Measurements from ENCODE around the gene SRSF4. TPM values are rescaled to one million over a fixed set of nuclear protein-coding genes. Genes with fewer than 3 reads are reported as not detected.

Gene SRSF4
- total and polyA plus RNA-seq, 3 experiments from 2014 or later: 112 to 119 (median 115) TPM

DNA sequence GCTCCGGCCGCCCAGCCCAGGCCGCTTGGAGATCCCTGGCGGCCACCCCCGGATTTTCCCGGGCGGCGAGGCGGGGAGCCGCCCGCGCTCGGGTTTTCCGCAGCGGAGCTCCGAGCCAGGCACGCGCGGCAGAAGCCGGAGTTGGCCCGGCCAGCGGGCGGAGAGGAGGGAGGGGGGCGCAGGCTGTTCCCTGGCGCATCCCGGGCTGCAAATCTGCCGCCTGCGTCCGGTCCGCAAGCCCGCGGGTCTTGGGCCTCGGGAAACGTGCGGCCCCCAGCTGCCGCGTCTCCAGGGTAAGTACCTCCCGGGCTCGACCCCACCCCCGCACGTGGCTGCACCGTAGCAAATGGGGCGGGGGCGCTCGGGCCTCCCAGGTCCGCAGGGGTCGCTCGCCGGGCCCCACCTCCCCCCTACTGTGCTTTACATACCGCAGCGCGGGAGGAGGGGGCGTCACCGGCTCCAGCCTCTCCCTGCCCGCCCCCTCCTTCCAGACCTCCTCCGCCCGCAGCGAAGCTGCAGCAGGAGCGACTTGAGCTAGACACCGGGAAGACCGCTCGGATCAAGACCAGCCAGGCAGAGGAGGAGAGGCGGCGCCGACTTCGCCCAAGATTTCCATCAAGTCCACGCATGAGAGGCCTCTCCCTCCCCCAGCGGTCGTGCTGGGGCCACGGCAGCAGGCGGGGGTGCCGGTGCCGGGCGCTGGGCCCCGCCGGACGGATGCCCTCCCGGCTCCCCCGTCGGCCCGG, 59.6 kb downstream of the SRSF4 start:
- peaks cover 15 to 20% of the 10 kb centered on the region in 2 donors for H3K27me3 Mint-ChIP-seq
- Histone ChIP-seq H3K4me3 (ENCODE audit: low read length) (no peak overlapping the region), H3K9me3 (ENCODE audit: low read length) (no peaks in the 10 kb centered on the region), H3K27me3 (ENCODE audit: insufficient read depth, low read length, poor library complexity, severe bottlenecking) (peaks cover 8% of the 10 kb centered on the region), H3K4me1 (ENCODE audit: insufficient read depth, low read length) (peaks cover 20% of the 10 kb centered on the region), H3K27ac (ENCODE audit: low read depth, low read length) (no peak overlapping the region), H3K36me3 (ENCODE audit: insufficient read depth, low read length) (peaks cover 10% of the 10 kb centered on the region)
- H3K27ac Mint-ChIP-seq: no peak overlapping the region
- DNase-seq: peak in 2 of 5 donors; percentile 6 to 13
- peaks cover 6 to 26% (median 14%) of the 10 kb centered on the region in 3 donors for H3K4me1 Mint-ChIP-seq
- POLR2A ChIA-PET: interaction anchor here (0.6 to 5.0 kb wide), 2 partner anchors 59 to 688 kb away, joined by 3 to 15 read pairs; partner anchors contain the start of gene SRSF4
- CTCF ChIA-PET: interaction anchor here (0.8 to 2.8 kb wide), 8 partner anchors 9 to 240 kb away, joined by 3 to 10 read pairs (median 4); partner anchors contain the start of gene SRSF4
- H3K36me3 Mint-ChIP-seq: peaks cover 4 to 27% (median 13%) of the 10 kb centered on the region in 3 donors
- H3K9me3 Mint-ChIP-seq: no peaks in the 10 kb centered on the region
- peak overlapping the region in 6 of 7 donors; percentile 48 to 68 (median 66) for H3K4me3 Mint-ChIP-seq

DNA sequence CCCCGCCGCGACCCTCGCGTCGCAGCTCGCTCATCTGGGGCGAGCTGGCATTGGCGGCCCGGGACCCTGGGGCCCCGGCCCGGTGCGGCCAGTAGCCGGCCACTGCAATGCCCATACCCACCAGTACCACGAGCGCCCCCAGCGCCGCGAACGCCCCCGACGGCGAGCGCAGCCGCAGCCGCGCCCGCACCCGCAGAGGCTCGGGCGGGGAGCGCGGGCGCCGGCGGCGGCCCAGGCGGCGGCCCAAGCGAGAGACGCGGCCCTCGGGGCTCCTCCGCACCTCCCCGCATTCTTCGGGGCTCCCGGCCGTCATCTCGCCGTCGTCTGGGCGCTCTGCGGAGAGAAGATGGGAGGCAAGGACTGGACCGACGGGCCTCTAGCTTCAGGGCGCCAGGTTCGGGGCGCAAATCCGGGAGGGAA, 60.2 kb downstream of the SRSF4 start:
- Mint-ChIP-seq H3K4me3 (peak overlapping the region in 3 of 7 donors; percentile 44 to 61 (median 44)), H3K27ac (no peak overlapping the region), H3K36me3 (peaks cover 7 to 33% (median 15%) of the 10 kb centered on the region in 3 donors), H3K27me3 (peaks cover 15 to 20% of the 10 kb centered on the region in 2 donors), H3K4me1 (peaks cover 6 to 26% (median 14%) of the 10 kb centered on the region in 3 donors), H3K9me3 (no peaks in the 10 kb centered on the region)
- H3K9me3 ChIP-seq (ENCODE audit: low read length): no peaks in the 10 kb centered on the region
- peaks cover 15% of the 10 kb centered on the region for H3K36me3 ChIP-seq (ENCODE audit: insufficient read depth, low read length)
- H3K27ac ChIP-seq (ENCODE audit: low read depth, low read length): no peak overlapping the region
- CTCF ChIA-PET: interaction anchor here (0.8 to 2.8 kb wide), 7 partner anchors 9 to 239 kb away, joined by 3 to 10 read pairs (median 5); partner anchors contain the start of gene SRSF4
- POLR2A ChIA-PET: interaction anchor here (5.0 kb wide), 1 partner anchor 60 kb away, joined by 15 read pairs; the partner anchor contains the start of gene SRSF4
- peaks cover 8% of the 10 kb centered on the region for H3K27me3 ChIP-seq (ENCODE audit: insufficient read depth, low read length, poor library complexity, severe bottlenecking)
- H3K4me3 ChIP-seq (ENCODE audit: low read length): no peak overlapping the region
- H3K4me1 ChIP-seq (ENCODE audit: insufficient read depth, low read length): peaks cover 20% of the 10 kb centered on the region
- DNase-seq: peak in 1 of 5 donors; percentile 11

DNA sequence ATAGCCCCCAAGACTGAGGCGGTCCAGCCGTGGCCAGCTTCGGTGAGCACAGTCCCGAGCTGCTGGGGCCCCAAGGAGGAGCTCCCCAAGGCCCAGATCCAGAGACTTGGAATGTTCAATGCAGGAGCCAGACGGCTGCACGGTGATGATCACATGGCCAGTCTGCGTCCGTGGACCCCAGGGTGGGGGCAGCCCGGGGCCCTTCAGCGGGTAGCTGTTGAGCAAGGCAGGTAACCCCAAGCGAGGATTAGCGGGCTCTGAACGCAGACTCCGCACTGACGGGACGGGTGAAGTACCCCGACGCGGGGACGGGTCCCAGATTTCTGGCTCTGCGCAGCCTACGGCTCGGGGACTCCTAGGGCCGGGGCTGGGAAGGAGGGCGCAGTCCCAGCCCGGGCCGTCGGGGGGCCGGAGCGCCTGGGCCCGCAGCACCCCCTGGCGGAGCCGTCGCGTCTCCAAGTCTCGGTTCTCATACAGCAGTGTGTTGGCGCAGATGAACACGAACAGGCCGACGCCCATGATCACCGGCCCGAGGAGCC, 60.7 kb downstream of the SRSF4 start:
- POLR2A ChIA-PET: interaction anchor here (5.0 kb wide), 1 partner anchor 60 kb away, joined by 15 read pairs; the partner anchor contains the start of gene SRSF4
- Mint-ChIP-seq H3K27ac (no peak overlapping the region), H3K9me3 (no peaks in the 10 kb centered on the region)

DNA sequence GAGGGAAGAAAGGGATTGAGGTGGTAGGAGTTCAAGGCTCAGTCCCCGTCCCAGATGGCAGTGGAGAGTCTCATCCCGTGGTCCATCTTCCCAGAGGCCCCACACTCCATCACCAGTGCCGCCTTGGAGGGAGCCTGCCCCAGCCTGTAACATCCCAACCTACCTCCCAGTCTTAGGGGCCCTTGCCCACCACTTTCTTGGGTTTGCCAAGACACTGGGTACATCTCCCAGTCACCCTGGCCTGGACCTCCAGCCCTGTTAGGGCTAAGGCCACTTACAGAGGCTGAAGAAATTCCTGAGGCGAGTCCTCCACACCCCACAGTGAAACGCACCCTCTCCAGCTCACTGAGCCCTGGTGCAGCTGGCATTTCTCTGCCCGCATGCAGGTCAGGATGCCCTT, 61.3 kb downstream of the SRSF4 start:
- H3K27me3 Mint-ChIP-seq: peaks cover 6 to 14% of the 10 kb centered on the region in 2 donors
- H3K4me1 Mint-ChIP-seq: peaks cover 0 to 19% (median 9%) of the 10 kb centered on the region in 3 donors
- H3K4me3 Mint-ChIP-seq: peak overlapping the region in 6 of 7 donors; percentile 11 to 67 (median 36)
- no peak overlapping the region for H3K4me3 ChIP-seq (ENCODE audit: low read length)
- CTCF ChIA-PET: interaction anchor here (1.1 to 2.8 kb wide), 4 partner anchors 11 to 238 kb away, joined by 3 to 10 read pairs (median 4); partner anchors contain the start of gene SRSF4
- no peaks in the 10 kb centered on the region for H3K9me3 ChIP-seq (ENCODE audit: low read length)
- H3K27ac Mint-ChIP-seq: peak overlapping the region in 1 of 8 donors; percentile 33
- peaks cover 7 to 45% (median 18%) of the 10 kb centered on the region in 3 donors for H3K36me3 Mint-ChIP-seq
- H3K9me3 Mint-ChIP-seq: no peaks in the 10 kb centered on the region
- POLR2A ChIA-PET: interaction anchor here (0.5 to 5.0 kb wide), 2 partner anchors 61 to 420 kb away, joined by 4 to 15 read pairs; partner anchors contain the start of gene SRSF4
- peaks cover 8% of the 10 kb centered on the region for H3K27me3 ChIP-seq (ENCODE audit: insufficient read depth, low read length, poor library complexity, severe bottlenecking)
- peaks cover 21% of the 10 kb centered on the region for H3K36me3 ChIP-seq (ENCODE audit: insufficient read depth, low read length)
- peaks cover 20% of the 10 kb centered on the region for H3K4me1 ChIP-seq (ENCODE audit: insufficient read depth, low read length)
- no peak overlapping the region for H3K27ac ChIP-seq (ENCODE audit: low read depth, low read length)
- no peak for DNase-seq

More for the DNA sequence above, 60.7 kb downstream of the SRSF4 start:
- H3K36me3 Mint-ChIP-seq: peaks cover 7 to 38% (median 18%) of the 10 kb centered on the region in 3 donors
- CTCF ChIA-PET: interaction anchor here (1.1 to 2.8 kb wide), 6 partner anchors 8 to 239 kb away, joined by 3 to 10 read pairs (median 4); partner anchors contain the start of gene SRSF4
- H3K27ac ChIP-seq (ENCODE audit: low read depth, low read length): no peak overlapping the region
- peak overlapping the region in 5 of 7 donors; percentile 11 to 67 (median 31) for H3K4me3 Mint-ChIP-seq
- peaks cover 20% of the 10 kb centered on the region for H3K4me1 ChIP-seq (ENCODE audit: insufficient read depth, low read length)
- peaks cover 12 to 17% of the 10 kb centered on the region in 2 donors for H3K27me3 Mint-ChIP-seq
- H3K4me1 Mint-ChIP-seq: peaks cover 6 to 25% (median 14%) of the 10 kb centered on the region in 3 donors
- no peak overlapping the region for H3K4me3 ChIP-seq (ENCODE audit: low read length)
- peak; percentile 28 to 73 (median 58) for DNase-seq
- H3K36me3 ChIP-seq (ENCODE audit: insufficient read depth, low read length): peaks cover 15% of the 10 kb centered on the region
- no peaks in the 10 kb centered on the region for H3K9me3 ChIP-seq (ENCODE audit: low read length)
- H3K27me3 ChIP-seq (ENCODE audit: insufficient read depth, low read length, poor library complexity, severe bottlenecking): peaks cover 8% of the 10 kb centered on the region

DNA sequence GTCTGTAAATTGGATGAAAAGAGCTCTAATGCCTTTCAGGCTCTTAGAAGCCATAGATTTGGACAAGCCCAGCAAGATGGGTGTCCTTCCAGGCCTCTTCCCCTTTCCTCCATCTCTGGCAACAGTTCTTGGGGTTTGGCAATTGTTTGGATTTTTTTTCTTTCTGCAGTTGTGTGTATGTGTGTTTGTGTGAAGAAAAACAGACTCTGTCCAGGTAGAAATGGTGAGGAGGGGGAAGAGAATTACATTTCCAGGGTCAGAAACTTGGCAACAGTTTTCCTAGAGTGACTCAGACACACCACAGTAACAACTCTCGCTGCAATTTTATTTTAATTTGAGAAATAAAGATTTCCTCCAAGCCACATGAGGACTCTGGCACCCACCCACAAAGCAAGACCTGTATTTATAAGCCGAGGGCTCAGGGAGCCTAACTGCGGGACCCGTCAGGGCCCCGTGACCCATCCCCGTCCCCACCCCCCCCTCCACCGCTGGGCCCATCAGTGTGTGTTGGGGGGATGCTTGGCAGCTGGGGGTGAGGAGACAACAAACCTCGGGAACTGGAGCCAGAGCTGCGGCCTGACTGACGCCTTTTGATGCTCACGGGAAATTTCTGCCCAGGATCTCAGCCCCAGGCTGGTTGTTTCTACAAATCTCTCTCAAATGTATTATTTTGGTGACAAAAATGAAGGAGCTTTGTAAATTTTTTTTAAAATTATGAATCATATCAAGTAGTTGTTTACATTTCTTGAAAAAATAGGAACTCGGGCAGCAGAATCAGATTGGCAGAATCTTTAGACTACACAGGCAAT, 62.4 kb downstream of the SRSF4 start:
- CTCF ChIA-PET: interaction anchor here (1.6 to 2.8 kb wide), 3 partner anchors 79 to 83 kb away, joined by 4 to 10 read pairs (median 4); no protein-coding TSS in a partner anchor
- peak overlapping the region in 1 of 8 donors; percentile 78 for H3K27ac Mint-ChIP-seq

DNA sequence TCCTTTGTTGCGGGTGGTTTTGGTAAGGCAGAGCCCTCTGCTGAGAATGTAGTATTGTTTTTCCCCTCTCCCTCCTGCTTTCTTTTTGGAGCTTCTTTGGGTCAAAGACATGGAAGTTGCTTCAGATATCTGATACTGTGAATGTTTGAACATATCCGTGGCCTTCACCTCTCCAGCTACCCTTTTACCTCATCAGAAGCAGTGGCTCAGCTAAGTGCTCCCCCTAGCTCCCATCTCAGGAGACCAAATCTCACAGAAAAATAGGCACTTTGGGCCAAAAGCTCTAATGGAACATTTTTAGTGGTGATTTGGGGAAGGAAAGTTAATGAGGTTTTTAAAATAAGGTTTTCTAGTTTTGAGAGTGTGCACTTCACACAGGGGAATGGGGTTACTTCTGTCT, 64.3 kb downstream of the SRSF4 start:
- Histone ChIP-seq H3K9me3 (ENCODE audit: low read length) (no peaks in the 10 kb centered on the region), H3K4me3 (ENCODE audit: low read length) (no peak overlapping the region), H3K36me3 (ENCODE audit: insufficient read depth, low read length) (peaks cover 39% of the 10 kb centered on the region), H3K27me3 (ENCODE audit: insufficient read depth, low read length, poor library complexity, severe bottlenecking) (no peaks in the 10 kb centered on the region), H3K27ac (ENCODE audit: low read depth, low read length) (no peak overlapping the region), H3K4me1 (ENCODE audit: insufficient read depth, low read length) (peaks cover 6% of the 10 kb centered on the region)
- peaks cover 13 to 68% (median 25%) of the 10 kb centered on the region in 3 donors for H3K36me3 Mint-ChIP-seq
- no peak overlapping the region for H3K4me3 Mint-ChIP-seq
- H3K4me1 Mint-ChIP-seq: peaks cover 1 to 7% (median 2%) of the 10 kb centered on the region in 3 donors
- peaks cover 0 to 7% of the 10 kb centered on the region in 2 donors for H3K27me3 Mint-ChIP-seq
- H3K9me3 Mint-ChIP-seq: no peaks in the 10 kb centered on the region
- POLR2A ChIA-PET: interaction anchor here (0.7 kb wide), 1 partner anchor 1345 kb away, joined by 3 read pairs; no protein-coding TSS in a partner anchor
- CTCF ChIA-PET: interaction anchor here (1.2 to 1.6 kb wide), 2 partner anchors 64 to 81 kb away, joined by 4 to 5 read pairs; partner anchors contain the start of gene SRSF4
- H3K27ac Mint-ChIP-seq: no peak overlapping the region
- no peak for DNase-seq

More for the DNA sequence above, 62.4 kb downstream of the SRSF4 start:
- Mint-ChIP-seq H3K4me3 (peak overlapping the region in 1 of 7 donors; percentile 67), H3K27me3 (peaks cover 3 to 13% of the 10 kb centered on the region in 2 donors), H3K4me1 (peaks cover 0 to 17% (median 7%) of the 10 kb centered on the region in 3 donors), H3K36me3 (peaks cover 7 to 50% (median 20%) of the 10 kb centered on the region in 3 donors), H3K9me3 (no peaks in the 10 kb centered on the region)
- Histone ChIP-seq H3K4me3 (ENCODE audit: low read length) (no peak overlapping the region), H3K4me1 (ENCODE audit: insufficient read depth, low read length) (peaks cover 20% of the 10 kb centered on the region), H3K27ac (ENCODE audit: low read depth, low read length) (no peak overlapping the region), H3K9me3 (ENCODE audit: low read length) (no peaks in the 10 kb centered on the region), H3K27me3 (ENCODE audit: insufficient read depth, low read length, poor library complexity, severe bottlenecking) (peaks cover 8% of the 10 kb centered on the region), H3K36me3 (ENCODE audit: insufficient read depth, low read length) (peaks cover 23% of the 10 kb centered on the region)
- DNase-seq: no peak
- POLR2A ChIA-PET: no interaction called here

DNA sequence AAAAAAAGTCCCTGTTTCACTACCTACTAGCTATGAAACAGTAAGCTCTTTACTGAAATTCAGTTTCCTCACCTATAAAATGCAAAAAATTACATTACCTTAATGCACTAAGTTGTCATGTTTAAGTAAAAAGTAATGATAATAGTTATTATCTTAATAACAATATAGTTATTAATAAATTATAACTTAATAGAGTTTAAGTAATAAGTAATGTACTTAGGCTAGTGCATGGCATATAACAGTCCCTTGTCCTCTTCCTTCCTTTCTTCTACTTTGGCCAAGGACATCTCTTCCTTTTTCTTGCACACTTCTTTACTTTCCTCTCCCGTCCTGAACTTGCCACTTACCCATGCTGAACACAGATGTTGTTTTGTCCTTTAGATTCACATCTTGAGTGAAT, 67.0 kb downstream of the SRSF4 start:
- H3K27ac ChIP-seq (ENCODE audit: low read depth, low read length): no peak overlapping the region
- H3K9me3 Mint-ChIP-seq: no peaks in the 10 kb centered on the region
- H3K4me3 ChIP-seq (ENCODE audit: low read length): no peak overlapping the region
- peaks cover 16 to 88% (median 33%) of the 10 kb centered on the region in 3 donors for H3K36me3 Mint-ChIP-seq
- no peaks in the 10 kb centered on the region for H3K4me1 ChIP-seq (ENCODE audit: insufficient read depth, low read length)
- no peak overlapping the region for H3K27ac Mint-ChIP-seq
- POLR2A ChIA-PET: no interaction called here
- H3K4me1 Mint-ChIP-seq: peaks cover 0 to 5% (median 0%) of the 10 kb centered on the region in 3 donors
- H3K36me3 ChIP-seq (ENCODE audit: insufficient read depth, low read length): peaks cover 59% of the 10 kb centered on the region
- DNase-seq: no peak
- no peaks in the 10 kb centered on the region for H3K27me3 ChIP-seq (ENCODE audit: insufficient read depth, low read length, poor library complexity, severe bottlenecking)
- H3K9me3 ChIP-seq (ENCODE audit: low read length): no peaks in the 10 kb centered on the region
- peaks cover 0 to 2% of the 10 kb centered on the region in 2 donors for H3K27me3 Mint-ChIP-seq
- no peak overlapping the region for H3K4me3 Mint-ChIP-seq
- CTCF ChIA-PET: interaction anchor here (0.7 kb wide), 1 partner anchor 1279 kb away, joined by 3 read pairs; no protein-coding TSS in a partner anchor

Measured in CD8-positive, alpha-beta memory T cell (primary cell).